HG02938 (cell line): ENCODE results near the gene TRIM24.
"Not testable (repeated sequence)": the region's sequence is repeated elsewhere in the genome, so short reads cannot be mapped to it uniquely, and the experiment has no call there.

Experiments
- ATAC-seq: cut with Tn5 transposase; IDR thresholded peaks from one replicate; pipeline ENCODE4 v1.9.1; 2021; ENCODE audit warnings: mild to moderate bottlenecking, moderate library complexity; ENCODE audit not compliant: unreplicated experiment

Gene TRIM24

GRCh38 chr7:138460176-138460648, at the start of gene TRIM24:
TRIM24 (plus strand) TSS chr7:138460259; CDS start chr7:138460549, 290 bp downstream.
- peak; percentile 59 for ATAC-seq

DNA sequence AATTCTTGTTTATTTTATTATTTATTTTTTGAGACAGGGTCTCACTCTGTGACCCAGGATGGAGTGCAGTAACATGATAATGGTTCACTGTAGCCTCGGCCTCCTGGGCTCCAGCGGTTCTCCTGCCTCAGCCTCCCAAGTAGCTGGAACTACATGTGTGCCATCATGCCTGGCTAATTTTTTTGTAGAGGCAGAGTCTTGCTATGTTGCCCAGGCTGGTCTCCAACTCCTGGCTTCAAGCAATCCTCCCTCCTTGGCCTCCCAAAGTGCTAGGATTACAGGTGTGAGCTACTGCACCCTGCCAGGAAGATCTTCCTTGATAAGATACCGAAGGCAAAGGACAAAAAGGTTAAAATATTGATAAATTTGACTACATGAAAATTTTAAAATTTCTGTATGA, 48.0 kb upstream of the TRIM24 start:
- not testable (repeated sequence) for ATAC-seq

- ATAC-seq = not testable (repeated sequence)
Observed at GRCh38 chr7:138412921-138413320, 47.1 kb upstream of the TRIM24 start.

DNA sequence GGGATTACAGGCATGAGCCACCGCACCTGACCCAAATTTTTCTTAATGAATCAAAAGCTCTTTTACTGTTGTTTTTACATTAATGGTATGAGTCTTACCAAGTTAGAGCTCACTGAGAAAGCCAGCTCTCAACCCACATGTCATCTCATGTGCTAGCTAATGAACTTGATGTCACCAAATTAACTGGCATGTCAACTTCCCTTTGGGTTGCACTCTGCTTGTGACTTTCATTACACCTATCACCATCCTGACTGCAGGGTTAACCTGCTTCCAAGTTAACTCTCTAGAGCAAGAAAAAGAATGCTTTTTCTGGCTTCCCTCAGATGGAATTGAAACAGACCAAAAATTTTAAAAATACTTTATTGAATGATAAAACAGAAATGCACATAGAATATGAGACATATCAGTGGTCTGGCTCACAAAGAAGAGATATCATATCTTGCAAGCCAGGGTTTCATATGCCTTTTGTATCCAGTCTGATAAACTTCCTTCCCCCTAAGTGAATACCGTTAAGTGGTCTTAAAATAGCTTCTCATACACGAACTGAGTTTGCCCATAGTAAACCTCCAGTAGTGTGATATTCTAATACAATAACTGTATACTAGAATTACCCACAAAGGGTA, 42.9 kb upstream of the TRIM24 start:
- no peak for ATAC-seq

GRCh38 chr7:138417764-138418163, 42.3 kb upstream of the TRIM24 start:
- no peak for ATAC-seq

DNA sequence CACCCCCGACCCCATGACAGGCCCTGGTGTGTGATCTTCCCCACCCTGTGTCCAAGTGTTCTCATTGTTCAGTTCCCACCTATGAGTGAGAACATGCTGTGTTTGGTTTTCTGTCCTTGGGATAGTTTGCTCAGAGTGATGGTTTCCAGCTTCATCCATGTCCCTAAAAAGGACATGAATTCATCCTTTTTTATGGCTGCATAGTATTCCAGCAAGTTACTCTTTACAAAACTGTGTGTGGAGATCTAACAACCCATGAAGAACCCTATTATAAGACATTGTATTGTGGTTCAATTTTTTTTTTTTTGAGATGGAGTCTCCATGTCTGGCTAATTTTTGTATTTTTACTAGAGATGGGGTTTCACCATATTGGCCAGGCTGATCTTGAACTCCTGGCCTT, 41.7 kb upstream of the TRIM24 start:
- ATAC-seq = not testable (repeated sequence)

- no peak for ATAC-seq
Observed at GRCh38 chr7:138425026-138425425, 35.0 kb upstream of the TRIM24 start.

- ATAC-seq = no peak
Observed at GRCh38 chr7:138429577-138430250, 30.3 kb upstream of the TRIM24 start.

DNA sequence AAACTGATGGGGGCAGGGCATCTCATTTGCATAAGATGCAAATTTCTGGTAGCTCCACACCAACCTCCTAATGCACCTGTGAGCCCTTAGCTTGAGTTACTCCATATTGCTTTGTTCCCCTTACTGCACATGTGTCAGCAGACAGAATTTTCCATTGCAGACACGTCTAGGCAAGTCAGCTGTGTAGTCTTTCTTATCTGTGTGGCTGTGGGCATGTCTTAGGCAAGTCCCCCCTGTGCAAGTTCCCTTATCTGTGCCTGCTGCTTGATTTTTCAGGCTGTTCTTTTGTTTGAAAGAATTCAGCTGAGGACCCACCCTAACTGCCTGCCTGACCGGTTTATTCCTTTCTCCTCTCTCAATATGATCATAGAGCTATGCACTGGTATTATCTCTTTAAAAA, 28.5 kb upstream of the TRIM24 start:
- ATAC-seq = no peak

DNA sequence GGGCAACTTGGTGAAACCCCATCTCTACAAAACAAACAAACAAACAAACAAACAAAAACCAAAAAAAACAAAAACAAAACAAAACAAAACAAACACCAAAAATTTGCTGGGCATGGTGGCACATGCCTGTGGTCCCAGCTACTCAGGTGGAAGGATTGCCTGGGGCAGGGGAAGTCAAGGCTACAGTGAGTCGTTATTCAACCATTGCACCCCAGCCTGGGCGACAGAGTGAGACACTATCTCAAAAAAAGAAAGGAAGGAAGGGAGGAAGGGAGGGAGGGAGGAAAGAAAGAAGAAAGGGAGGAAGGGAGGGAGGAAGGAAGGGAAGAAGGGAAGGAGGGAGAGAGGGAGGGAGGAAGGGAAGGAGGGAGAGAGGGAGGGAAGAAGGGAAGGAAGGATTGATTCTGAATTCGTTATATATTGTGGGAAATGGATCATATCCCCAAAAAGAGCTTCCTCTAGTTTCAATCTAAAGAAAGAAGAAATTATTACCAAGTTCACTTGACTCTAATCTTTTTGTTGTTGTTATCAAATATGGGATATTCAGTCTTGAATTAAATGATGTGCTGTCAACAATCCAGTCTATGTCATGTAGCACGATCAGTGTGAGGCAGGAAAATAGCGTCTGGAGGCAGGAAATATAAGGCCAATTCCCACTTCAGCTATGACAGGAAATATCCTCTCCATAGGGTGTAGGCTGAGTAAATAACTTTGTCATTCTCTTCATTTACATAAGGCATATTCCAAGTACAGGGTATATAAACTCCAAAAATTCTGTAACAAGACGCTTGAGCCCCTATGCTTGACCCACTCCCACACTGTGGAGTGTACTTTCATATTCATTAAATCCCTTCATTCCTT, 26.2 kb upstream of the TRIM24 start:
- ATAC-seq = no peak

- no peak for ATAC-seq
Observed at GRCh38 chr7:138434597-138435019, 25.5 kb upstream of the TRIM24 start.

- ATAC-seq = no peak
Observed at GRCh38 chr7:138435231-138435919, 24.7 kb upstream of the TRIM24 start.

- no peak for ATAC-seq
Observed at GRCh38 chr7:138436388-138436787, 23.7 kb upstream of the TRIM24 start.

- ATAC-seq = no peak
Observed at GRCh38 chr7:138440460-138440859, 19.6 kb upstream of the TRIM24 start.

- no peak for ATAC-seq
Observed at GRCh38 chr7:138442822-138443221, 17.2 kb upstream of the TRIM24 start.

DNA sequence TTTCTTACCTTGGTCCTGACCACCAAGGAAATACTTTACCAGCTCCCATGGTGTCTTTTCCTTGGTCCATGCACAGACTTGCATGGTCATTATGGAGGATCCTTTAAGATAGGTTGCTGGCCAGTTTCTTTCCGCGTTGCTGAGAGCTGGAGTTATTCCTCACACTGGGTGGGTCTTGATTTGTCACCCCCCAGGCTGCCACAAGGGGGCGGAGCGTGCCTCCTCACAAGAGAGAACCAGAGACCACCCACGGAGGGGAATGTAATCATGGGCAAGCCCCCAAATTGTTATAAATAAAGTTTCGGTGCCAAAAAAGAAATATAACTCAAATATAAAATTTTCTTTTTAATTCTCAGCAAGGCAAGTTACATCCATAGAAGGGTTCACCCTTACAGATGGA, 10.5 kb upstream of the TRIM24 start:
- no peak for ATAC-seq

GRCh38 chr7:138455609-138456008, 4.5 kb upstream of the TRIM24 start:
- ATAC-seq = no peak

GRCh38 chr7:138456220-138456619, 3.8 kb upstream of the TRIM24 start:
- ATAC-seq = no peak

- ATAC-seq = no peak
Observed at GRCh38 chr7:138458576-138459412, 1.3 kb upstream of the TRIM24 start.
